ENCODE data around the gene HNRNPU. TPM values are rescaled to one million over a fixed set of nuclear protein-coding genes. Genes with fewer than 3 reads are reported as not detected.

HNRNPU gene
- polyA plus RNA-seq, 3 donors = 71.5 to 197 (median 143) TPM

DNA sequence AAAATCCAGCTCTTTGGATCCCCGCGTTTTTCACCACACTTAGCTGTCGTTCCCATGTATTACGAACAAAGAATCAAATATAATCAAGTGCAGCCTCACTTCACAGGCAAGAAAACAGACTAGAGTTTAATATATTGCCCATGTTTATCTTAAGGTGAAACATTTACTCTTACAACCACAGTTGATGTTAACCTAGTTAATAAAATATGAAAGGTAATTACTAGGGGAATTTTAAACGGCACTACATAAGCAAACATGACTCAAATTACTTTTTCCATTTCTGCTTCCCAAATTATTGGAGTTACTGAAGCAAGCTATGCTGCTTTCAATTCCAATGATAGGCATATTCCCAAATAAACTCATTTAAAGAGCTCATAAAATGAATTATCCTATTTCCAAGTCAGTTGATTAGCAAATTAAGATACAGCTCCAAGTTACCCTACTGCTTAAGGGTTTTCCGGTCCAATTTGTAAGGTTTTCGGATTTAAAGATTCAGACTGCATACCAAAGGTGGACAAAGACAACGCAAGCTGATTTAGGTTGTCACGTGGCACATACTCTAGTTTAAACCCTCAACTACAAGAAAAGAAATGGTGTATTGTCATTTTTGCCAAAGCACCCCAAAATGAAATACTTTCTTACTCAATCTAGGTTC, 22.9 kb downstream of the HNRNPU start:
- peak overlapping the region in 1 of 2 donors; percentile 12 for H3K27ac ChIP-seq (ENCODE audit: low read depth in 1 of 2, low read length in 2 of 2)
- no peaks in the 10 kb centered on the region for H3K27me3 ChIP-seq (ENCODE audit: control insufficient read depth in 2 of 2, insufficient read depth in 2 of 2, low read length in 2 of 2)
- intact Hi-C loops (cut with micrococcal nuclease) = no loop called here
- Mint-ChIP-seq H3K4me1 (peaks cover 33% of the 10 kb centered on the region), H3K36me3 (peaks cover 66 to 79% of the 10 kb centered on the region in 2 donors), H3K4me3 (no peak overlapping the region), H3K9me3 (no peaks in the 10 kb centered on the region), H3K27me3 (ENCODE audit: low read depth in 3 of 3) (no peaks in the 10 kb centered on the region), H3K27ac (peak overlapping the region in 2 of 7 donors; percentile 10 to 46)
- no peak overlapping the region for H3K9ac ChIP-seq (ENCODE audit: insufficient read depth, low read length, poor library complexity, severe bottlenecking)
- peaks cover 98% of the 10 kb centered on the region for H3K79me2 ChIP-seq (ENCODE audit: insufficient read depth, low read length)
- no peaks in the 10 kb centered on the region for H3K9me3 ChIP-seq (replicated peaks in 1 of 2; ENCODE audit: control insufficient read depth in 1 of 2, insufficient read depth in 1 of 2, low read length in 2 of 2)
- DNase-seq = no peak
- TF ChIP-seq, protein P1, sequence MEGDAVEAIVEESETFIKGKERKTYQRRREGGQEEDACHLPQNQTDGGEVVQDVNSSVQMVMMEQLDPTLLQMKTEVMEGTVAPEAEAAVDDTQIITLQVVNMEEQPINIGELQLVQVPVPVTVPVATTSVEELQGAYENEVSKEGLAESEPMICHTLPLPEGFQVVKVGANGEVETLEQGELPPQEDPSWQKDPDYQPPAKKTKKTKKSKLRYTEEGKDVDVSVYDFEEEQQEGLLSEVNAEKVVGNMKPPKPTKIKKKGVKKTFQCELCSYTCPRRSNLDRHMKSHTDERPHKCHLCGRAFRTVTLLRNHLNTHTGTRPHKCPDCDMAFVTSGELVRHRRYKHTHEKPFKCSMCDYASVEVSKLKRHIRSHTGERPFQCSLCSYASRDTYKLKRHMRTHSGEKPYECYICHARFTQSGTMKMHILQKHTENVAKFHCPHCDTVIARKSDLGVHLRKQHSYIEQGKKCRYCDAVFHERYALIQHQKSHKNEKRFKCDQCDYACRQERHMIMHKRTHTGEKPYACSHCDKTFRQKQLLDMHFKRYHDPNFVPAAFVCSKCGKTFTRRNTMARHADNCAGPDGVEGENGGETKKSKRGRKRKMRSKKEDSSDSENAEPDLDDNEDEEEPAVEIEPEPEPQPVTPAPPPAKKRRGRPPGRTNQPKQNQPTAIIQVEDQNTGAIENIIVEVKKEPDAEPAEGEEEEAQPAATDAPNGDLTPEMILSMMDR (IDR thresholded peaks at IDR 0.05) = no peak
- H3K4me3 ChIP-seq (replicated peaks in 1 of 3; ENCODE audit: low read depth in 2 of 3, low read length in 3 of 3) = no peak overlapping the region
- H4K20me1 ChIP-seq (ENCODE audit: insufficient read depth, low read length) = peaks cover 55% of the 10 kb centered on the region
- WGBS (ENCODE audit: insufficient coverage) = no CpG with 5 or more reads among the region's 9 CpGs
- H3K4me1 ChIP-seq (ENCODE audit: control insufficient read depth in 1 of 2, insufficient read depth in 2 of 2, low read length in 2 of 2) = peaks cover 7 to 16% of the 10 kb centered on the region in 2 donors
- no peak overlapping the region for H3K4me2 ChIP-seq (replicated peaks; ENCODE audit: extremely low read depth, low read length, poor library complexity, severe bottlenecking)
- peaks cover 57 to 70% of the 10 kb centered on the region in 2 donors for H3K36me3 ChIP-seq (replicated peaks in 1 of 2; ENCODE audit: control insufficient read depth in 1 of 2, insufficient read depth in 2 of 2, low read length in 2 of 2)
- no peak overlapping the region for H2AFZ ChIP-seq (ENCODE audit: insufficient read depth, low read depth, low read length, poor library complexity, severe bottlenecking)

DNA sequence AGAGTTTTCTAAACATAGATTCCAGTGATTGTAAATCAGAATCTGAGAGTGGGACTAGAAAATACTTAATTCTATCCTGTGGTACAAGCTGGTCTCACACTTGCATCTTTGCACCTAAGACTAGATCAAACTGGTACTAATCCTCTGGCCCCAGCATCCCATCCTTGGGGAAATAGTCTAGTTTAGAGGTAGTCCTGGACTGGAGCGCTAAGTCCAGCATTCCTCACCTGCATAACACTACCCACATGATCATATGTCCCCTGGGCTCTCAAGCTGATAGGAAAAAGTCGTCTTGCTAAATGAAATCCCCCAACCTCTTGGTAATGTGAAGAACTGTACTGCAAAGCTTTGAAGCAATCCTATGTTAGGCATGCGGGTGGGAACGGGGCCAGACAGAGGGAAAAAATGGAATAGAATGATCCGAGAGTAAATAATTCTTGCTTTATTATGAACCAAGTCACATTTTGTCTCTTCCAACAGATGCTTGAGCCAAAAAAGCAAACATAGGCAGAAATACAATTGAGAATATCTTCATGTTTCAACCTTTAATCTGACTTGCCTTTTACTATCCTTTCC, 24.0 kb downstream of the HNRNPU start:
- Histone ChIP-seq H2AFZ (ENCODE audit: insufficient read depth, low read depth, low read length, poor library complexity, severe bottlenecking) (no peak overlapping the region), H3K9ac (ENCODE audit: insufficient read depth, low read length, poor library complexity, severe bottlenecking) (no peak overlapping the region), H3K4me3 (replicated peaks in 1 of 3; ENCODE audit: low read depth in 2 of 3, low read length in 3 of 3) (no peak overlapping the region), H3K4me2 (replicated peaks; ENCODE audit: extremely low read depth, low read length, poor library complexity, severe bottlenecking) (no peak overlapping the region), H3K4me1 (ENCODE audit: control insufficient read depth in 1 of 2, insufficient read depth in 2 of 2, low read length in 2 of 2) (peaks cover 12 to 23% of the 10 kb centered on the region in 2 donors), H3K27me3 (ENCODE audit: control insufficient read depth in 2 of 2, insufficient read depth in 2 of 2, low read length in 2 of 2) (no peaks in the 10 kb centered on the region), H3K36me3 (replicated peaks in 1 of 2; ENCODE audit: control insufficient read depth in 1 of 2, insufficient read depth in 2 of 2, low read length in 2 of 2) (peaks cover 46 to 59% of the 10 kb centered on the region in 2 donors), H3K79me2 (ENCODE audit: insufficient read depth, low read length) (peaks cover 96% of the 10 kb centered on the region), H3K27ac (ENCODE audit: low read depth in 1 of 2, low read length in 2 of 2) (peak overlapping the region in 1 of 2 donors; percentile 12), H3K9me3 (replicated peaks in 1 of 2; ENCODE audit: control insufficient read depth in 1 of 2, insufficient read depth in 1 of 2, low read length in 2 of 2) (no peaks in the 10 kb centered on the region), H4K20me1 (ENCODE audit: insufficient read depth, low read length) (peaks cover 44% of the 10 kb centered on the region)
- H3K27me3 Mint-ChIP-seq (ENCODE audit: low read depth in 3 of 3) = no peaks in the 10 kb centered on the region
- peaks cover 56 to 68% of the 10 kb centered on the region in 2 donors for H3K36me3 Mint-ChIP-seq
- no peak overlapping the region for H3K4me3 Mint-ChIP-seq
- TF ChIP-seq, protein P1 (IDR thresholded peaks at IDR 0.05) = no peak
- H3K9me3 Mint-ChIP-seq = no peaks in the 10 kb centered on the region
- peak overlapping the region in 4 of 7 donors; percentile 5 to 86 (median 58) for H3K27ac Mint-ChIP-seq
- no peak for DNase-seq
- intact Hi-C loops (cut with micrococcal nuclease) = no loop called here
- H3K4me1 Mint-ChIP-seq = peaks cover 39% of the 10 kb centered on the region
- WGBS (ENCODE audit: insufficient coverage) = no CpG with 5 or more reads among the region's 5 CpGs

Data from CD14-positive monocyte (primary cell).